ENCODE data around the gene NCKAP5. TPM values are rescaled to one million over a fixed set of nuclear protein-coding genes. Genes with fewer than 3 reads are reported as not detected.

NCKAP5 gene
- total RNA-seq: 2.8 TPM
- long read RNA-seq, partial matches to known transcripts: 0 of 2 reads
- long read RNA-seq, other reads (novel, unspliced or antisense): 2 of 2 reads

DNA sequence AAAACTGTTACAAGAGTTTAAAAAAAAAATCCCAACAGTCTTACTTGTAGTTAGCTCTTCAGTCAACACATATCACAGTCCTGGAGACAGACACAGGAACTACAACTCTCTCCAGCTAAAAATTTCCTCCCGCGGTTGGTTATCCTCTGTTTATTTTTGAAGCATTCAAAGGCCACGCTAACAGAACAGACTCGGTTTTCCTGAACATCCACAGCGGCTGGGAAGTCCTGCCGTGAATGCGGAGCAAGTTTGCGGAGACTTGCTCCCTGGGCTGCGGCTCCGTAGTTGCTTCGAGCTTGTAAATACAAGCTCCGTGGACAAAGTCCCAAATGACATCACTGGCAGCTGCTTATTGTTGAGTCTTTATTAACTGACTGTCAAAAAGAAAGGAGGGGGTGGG, at the start of gene NCKAP5:
Gene NCKAP5 (minus strand): TSS at position 292 of the 400 bp plus-strand sequence. CDS start 50,937 bp downstream, outside the sequence.
- intact Hi-C loops (cut with micrococcal nuclease): loop anchor here (5.0 to 10.0 kb wide), 2 partner anchors 143 to 204 kb away; no protein-coding TSS in a partner anchor
- ATAC-seq: peak; percentile 57
- DNase-seq: peak; percentile 37

GRCh38 chr2:133609664-133610063, 41.4 kb upstream of the NCKAP5 start:
- no peak for ATAC-seq
- intact Hi-C loops (cut with micrococcal nuclease): no loop called here
- DNase-seq: no peak

DNA sequence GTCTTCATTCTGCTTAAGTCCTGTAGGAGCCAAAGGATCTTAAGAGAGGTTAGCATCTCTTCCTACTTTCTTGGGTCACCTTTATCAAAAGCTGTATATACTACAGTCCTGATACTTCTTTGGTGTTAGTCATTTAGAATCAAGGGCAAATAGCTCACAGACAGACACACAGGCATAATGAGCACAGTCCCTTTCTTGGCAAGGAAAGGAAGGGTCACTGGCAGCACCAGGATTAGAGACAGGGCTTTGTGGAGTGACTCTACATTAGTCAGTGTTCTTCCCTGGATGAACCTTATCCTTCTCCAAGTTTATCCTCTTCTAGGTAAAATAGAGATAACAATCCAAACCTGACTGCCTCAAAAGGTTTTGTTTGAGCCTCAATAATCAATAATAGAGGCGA, 40.0 kb upstream of the NCKAP5 start:
- intact Hi-C loops (cut with micrococcal nuclease): no loop called here
- ATAC-seq (peak; percentile 25), DNase-seq (no peak)

- ATAC-seq (no peak), DNase-seq (no peak)
- intact Hi-C loops (cut with micrococcal nuclease): no loop called here
These were observed 39.4 kb upstream of the NCKAP5 start for GRCh38 chr2:133607679-133608078.

DNA sequence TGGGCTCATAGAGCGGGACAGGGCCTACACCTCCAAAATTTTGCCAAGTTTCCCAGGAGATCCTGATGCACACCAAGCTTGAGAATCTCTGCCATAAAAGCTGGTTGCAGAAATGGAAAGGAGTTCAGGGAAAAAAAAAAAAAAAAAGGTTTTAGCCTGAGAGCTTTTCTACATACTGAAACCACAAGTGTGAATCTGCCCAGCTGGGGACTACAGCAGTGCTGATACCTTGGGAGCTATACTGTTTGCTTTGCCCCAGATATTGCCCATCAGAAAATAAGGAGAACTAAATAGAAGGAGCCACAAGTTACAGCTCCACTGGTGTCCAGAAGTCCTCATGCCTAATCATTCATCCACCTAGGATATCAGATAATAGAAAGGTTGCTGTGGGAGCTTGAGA, 38.4 kb upstream of the NCKAP5 start:
- intact Hi-C loops (cut with micrococcal nuclease): no loop called here
- ATAC-seq (no peak), DNase-seq (no peak)

DNA sequence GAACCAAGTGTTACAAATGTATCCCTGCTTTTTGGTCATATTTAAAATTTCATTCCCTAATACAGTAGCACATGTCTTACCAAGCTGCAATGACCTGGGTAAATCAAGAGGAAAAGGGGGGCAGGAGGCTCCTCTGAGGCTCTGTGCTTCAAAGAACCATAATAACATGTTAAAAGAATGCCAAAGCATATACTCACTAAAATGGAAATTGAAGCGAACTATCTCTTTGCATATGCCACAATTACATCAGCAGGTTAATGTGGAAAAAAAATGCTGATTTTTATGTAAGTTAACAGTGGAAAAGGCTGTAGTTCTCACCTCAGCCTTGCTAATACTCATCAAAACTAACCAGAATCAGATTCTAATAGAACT, 37.5 kb upstream of the NCKAP5 start:
- intact Hi-C loops (cut with micrococcal nuclease): no loop called here
- ATAC-seq: no peak
- no peak for DNase-seq

GRCh38 chr2:133605011-133605765, 36.9 kb upstream of the NCKAP5 start:
- intact Hi-C loops (cut with micrococcal nuclease): no loop called here

DNA sequence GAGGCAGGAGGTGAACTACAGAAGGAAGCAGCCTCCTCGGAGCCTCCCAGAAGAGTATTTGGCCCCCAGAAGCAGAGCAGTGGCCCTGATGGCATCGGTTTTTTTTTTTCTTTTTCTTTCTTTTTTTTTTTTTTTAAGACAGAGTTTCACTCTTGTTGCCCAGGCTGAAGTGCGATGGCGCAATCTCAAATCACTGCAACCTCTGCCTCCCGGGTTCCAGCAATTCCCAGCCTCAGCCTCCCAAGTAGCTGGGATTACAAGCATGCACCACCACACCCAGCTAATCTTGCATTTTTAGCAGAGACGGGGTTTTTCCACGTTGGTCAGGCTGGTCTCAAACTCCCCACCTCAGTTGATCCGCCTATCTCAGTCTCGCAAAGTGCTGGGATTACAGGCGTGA, 34.8 kb upstream of the NCKAP5 start:
- no peak for ATAC-seq
- DNase-seq: no peak
- intact Hi-C loops (cut with micrococcal nuclease): no loop called here

More at GRCh38 chr2:133605011-133605765, 36.9 kb upstream of the NCKAP5 start:
- ATAC-seq (no peak), DNase-seq (no peak)

DNA sequence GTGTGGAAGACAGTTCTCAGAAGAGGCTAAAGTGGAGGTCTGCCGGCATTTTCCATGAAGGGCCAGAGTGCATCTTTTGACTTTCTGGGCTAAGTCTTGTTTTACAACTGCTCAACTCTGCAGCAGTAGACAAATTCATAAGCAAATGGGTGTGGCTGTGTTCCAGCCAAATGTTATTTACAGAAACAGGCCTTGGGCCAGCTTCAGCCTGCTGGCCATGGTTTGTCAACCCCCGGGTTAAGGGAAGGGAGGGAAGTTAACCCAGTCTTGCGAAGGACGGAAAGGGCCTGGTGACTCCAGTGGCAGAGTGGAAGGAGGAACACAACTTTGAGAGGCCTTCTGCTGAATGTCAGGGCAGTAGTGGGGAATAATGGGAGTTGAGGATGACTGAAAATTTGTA, 34.3 kb upstream of the NCKAP5 start:
- DNase-seq: peak; percentile 59
- peak; percentile 84 for ATAC-seq
- intact Hi-C loops (cut with micrococcal nuclease): no loop called here

GRCh38 chr2:133600266-133600928, 32.1 kb upstream of the NCKAP5 start:
- DNase-seq (no peak), ATAC-seq (no peak)
- intact Hi-C loops (cut with micrococcal nuclease): no loop called here

- ATAC-seq: peak; percentile 36
- intact Hi-C loops (cut with micrococcal nuclease): no loop called here
- no peak for DNase-seq
These were observed 31.5 kb upstream of the NCKAP5 start for GRCh38 chr2:133599811-133600210.

DNA sequence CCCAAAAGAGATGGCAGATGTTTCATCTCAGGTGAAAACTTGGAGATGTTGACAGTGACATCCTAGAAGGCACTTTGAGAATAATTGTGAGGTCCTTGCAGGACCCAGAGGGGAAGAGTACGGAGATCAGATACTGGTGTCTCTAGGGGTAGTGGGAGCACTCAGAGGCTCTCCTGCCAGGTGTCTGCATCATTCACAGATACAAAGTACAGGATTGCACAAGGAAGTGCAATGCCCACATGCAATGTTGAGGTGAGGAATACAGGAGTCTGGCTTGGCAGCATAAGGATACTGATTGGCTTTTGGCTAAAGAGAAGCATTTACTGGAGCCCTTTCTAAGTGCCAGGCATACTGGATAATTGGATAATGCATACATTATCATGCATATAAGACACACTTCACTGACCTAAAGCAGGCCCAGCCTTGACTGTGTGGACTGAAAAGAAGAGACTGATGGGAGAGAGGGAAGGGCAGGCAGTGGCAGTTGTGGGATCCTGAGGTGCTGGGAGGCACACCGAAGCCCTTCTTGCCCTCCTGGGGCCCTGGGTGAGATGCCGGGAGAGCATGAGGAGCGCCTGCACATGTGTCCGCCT, 31.0 kb upstream of the NCKAP5 start:
- intact Hi-C loops (cut with micrococcal nuclease): no loop called here
- peak; percentile 11 for ATAC-seq
- DNase-seq: no peak

DNA sequence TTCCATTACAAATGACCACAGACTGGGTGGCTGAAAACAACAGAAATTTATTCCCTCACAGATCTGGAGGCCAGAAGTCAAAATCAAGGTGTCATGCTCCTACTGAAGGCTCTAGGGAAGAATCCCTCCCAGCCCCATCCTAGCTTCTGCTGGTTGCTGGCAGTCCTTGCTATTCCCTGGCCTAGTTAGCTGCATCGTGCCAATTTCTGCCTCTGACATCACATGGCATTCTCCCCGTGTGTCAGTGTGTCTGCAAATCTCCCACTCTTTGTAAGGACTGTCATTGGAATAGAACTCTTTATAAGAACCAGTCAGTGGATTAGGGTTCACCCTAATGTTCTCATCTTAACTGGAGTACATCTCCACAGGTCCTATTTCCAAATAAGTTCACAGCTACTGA, 30.5 kb upstream of the NCKAP5 start:
- DNase-seq (no peak), ATAC-seq (peak; percentile 63)
- intact Hi-C loops (cut with micrococcal nuclease): no loop called here

DNA sequence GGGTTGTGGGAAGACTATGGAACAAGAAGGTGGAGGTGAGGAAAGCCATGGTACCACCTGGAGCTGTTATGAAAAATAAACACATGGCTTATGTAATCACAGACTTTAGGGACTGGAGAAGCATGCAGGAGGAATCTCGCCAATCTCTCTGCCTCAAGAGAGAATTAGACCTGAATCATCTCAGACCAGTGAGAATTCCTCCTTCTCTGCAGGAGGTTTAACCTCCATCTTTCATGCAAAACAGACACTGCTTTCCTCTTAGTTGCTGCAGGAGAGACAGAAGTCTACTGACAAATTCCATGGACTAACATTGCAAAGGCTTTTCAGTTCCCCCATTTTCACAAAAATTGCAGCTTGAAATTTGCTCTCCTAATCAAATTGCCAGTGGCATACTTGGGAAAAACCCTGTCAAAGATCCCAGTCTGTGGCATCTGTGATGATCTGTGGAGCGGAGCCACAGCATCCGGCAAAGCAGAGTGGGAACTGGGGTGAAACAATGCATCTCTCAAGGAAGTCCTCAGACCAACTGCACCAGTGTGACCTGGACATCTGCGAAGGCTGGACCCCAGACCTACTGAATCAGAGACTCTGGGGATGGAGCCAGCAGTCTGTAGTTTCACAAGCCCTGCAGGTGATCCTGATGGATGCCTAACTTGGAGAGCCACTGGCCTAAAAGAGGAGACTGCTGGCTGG, 28.6 kb upstream of the NCKAP5 start:
- ATAC-seq (no peak), DNase-seq (no peak)
- intact Hi-C loops (cut with micrococcal nuclease): no loop called here

DNA sequence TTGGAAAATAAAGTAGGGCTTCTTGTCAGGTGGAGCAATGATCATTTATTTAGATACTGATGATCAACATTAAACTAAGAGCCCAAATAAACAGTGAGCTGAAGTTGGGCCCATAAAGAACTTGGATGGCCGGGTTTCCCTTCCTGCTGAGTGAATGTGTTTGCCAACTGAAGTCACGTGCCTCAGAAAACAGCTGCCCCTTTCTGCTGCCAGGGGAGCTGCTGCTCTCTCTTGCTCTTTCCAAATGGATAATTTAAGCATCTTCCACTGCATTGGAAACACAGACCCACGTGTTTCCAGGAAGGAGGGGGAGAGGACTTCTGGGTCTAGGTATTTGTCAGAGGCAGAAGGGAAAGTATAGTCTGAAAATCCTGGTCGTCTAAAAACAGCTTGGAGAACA, 22.9 kb upstream of the NCKAP5 start:
- peak; percentile 66 for DNase-seq
- ATAC-seq: peak; percentile 92
- intact Hi-C loops (cut with micrococcal nuclease): no loop called here

DNA sequence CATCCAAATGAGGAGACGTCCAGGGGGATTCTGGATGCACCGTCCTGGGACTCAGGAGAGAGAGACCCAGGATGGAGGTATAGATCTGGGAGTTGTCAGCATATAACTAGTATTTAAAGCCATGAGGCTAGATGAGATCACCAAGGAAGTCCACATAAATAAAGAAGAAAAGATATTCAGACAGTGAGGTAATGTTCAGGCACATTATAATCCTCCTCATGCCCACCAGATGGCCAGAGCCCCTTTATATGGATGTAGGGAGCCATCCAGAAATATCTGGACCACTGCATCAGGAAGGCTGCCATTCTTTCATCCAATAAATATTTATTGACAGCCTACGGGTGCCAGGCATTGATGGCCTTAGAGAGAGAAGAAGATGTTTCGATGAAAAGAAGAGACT, 21.2 kb upstream of the NCKAP5 start:
- ATAC-seq (no peak), DNase-seq (no peak)
- intact Hi-C loops (cut with micrococcal nuclease): no loop called here

DNA sequence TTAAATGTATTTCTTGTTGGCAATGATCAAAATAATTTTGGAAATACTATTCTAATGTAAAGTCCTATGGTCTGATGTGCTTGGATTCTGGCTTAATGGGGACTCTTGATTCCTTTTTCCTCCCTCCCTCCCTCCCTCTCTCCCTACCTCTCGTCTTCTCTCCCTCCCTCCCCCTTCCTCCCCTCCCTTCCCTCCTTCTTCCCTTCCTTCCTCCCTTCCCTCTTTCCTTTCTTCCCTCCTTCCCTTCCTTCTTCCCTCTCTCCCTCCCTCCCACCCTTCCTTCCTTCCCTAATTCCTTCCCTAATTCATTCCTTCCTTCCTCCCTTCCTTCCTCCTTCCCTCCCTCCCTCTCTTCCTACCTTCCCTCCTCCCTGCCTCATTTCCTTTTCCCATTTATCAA, 19.9 kb upstream of the NCKAP5 start:
- no peak for ATAC-seq
- intact Hi-C loops (cut with micrococcal nuclease): no loop called here

GRCh38 chr2:133586978-133587377, 18.7 kb upstream of the NCKAP5 start:
- ATAC-seq (peak; percentile 55), DNase-seq (no peak)
- intact Hi-C loops (cut with micrococcal nuclease): no loop called here

More for the DNA sequence above, 19.9 kb upstream of the NCKAP5 start:
- no peak for DNase-seq

- intact Hi-C loops (cut with micrococcal nuclease): no loop called here
- no peak for DNase-seq
- peak; percentile 32 for ATAC-seq
These were observed 12.9 kb upstream of the NCKAP5 start for GRCh38 chr2:133581010-133581760.
